ENCODE measurements around the gene ATE1.
"Not testable (repeated sequence)": the region's sequence is repeated elsewhere in the genome, so short reads cannot be mapped to it uniquely, and the experiment has no call there.

The ATE1 gene

DNA sequence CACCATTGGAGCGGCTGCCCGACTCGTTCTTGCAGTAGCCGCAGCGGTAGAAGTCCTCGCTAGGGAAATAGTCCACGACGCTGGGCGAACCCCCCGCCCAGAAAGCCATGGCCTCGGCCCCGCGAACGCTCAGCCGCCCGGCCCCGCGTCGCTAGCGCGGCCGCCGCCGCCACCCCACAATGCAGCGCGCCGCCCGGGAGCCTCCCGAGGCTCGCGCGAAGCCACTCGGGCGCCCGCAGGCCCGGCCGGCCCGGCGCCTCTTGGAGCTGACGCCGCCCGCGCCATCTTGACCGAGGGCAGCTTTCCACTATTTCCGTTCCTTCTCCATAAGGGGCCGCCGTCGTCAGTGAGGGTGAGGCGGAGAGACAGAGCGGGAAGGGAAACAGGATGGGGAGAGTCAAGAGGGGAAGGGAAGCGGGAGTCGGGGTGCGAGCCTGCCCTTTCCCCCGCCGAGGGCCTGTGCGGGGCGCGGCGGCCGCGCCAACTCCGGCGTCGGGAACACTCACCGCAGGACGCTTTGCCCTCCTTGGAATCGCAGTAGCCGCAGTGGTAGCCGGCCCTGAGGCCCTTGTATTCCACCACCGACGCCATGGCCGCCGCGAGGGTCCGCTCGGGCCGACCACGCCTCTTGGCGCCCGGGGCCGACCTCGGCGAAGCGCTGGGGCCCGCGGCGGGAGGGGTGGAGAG lies at the start of gene ATE1:
ATE1 (minus strand) TSS at position 191 of the 687 bp plus-strand sequence; CDS start at position 109, 82 bp downstream.
- peak; percentile 68 for DNase-seq (ENCODE audit: low read depth)

DNA sequence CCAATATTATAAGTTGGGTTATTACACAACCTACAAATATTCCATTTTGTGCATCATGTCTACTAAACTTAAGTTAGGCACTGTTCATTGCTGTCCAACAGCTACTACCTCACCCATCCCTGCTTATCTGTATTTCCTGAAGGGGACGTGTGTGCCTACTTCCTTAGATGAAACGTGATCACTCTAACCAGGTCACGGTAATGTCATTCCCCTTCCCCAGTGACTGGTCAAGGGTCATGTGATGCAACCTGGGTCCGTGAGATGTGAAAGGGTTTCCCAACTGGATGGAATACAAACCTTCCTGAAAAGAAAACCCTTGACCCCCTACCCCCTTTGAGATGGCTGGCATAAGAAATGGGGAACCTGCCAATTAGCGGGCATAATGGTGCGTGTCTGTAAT lies 48.8 kb upstream of the ATE1 start:
- no peak for DNase-seq (ENCODE audit: low read depth)

DNA sequence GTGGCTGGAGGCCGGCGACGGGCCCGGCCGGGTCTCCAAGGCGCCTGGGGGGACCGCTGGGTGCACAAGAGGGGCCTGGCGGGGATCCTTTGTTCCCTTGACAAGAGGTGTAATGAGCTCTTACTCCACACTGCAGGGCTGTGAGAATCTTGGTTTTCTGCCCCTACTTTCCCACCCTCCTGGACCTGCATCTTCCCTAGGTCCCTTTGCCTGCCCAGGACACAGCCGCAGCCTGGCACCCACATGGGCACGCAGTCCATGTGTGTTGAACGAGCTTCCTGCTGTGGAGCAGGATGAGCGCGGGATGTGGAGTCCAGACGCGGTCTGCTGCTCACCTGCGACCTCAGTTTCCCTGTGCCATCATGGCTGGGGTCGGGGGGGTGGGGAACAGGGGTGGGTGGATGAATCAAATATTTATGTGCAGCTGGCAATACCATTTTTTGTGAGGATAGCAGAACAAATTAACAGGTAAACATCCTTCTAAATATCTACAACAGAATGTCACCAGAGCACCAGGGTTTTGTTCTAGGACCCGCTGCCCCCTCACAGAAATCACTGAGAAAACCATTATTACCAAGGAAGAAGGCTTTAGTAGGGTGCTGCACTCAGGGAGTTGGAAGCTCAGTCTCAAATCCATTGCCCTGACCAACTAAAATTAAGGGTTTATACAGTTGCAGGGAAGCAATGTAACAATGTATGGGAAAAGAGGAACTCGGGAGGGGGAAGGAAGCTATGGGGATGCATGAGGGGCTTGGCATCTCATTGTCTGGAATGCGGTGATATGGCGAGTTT lies 47.7 kb upstream of the ATE1 start:
- no peak for DNase-seq (ENCODE audit: low read depth)

DNA sequence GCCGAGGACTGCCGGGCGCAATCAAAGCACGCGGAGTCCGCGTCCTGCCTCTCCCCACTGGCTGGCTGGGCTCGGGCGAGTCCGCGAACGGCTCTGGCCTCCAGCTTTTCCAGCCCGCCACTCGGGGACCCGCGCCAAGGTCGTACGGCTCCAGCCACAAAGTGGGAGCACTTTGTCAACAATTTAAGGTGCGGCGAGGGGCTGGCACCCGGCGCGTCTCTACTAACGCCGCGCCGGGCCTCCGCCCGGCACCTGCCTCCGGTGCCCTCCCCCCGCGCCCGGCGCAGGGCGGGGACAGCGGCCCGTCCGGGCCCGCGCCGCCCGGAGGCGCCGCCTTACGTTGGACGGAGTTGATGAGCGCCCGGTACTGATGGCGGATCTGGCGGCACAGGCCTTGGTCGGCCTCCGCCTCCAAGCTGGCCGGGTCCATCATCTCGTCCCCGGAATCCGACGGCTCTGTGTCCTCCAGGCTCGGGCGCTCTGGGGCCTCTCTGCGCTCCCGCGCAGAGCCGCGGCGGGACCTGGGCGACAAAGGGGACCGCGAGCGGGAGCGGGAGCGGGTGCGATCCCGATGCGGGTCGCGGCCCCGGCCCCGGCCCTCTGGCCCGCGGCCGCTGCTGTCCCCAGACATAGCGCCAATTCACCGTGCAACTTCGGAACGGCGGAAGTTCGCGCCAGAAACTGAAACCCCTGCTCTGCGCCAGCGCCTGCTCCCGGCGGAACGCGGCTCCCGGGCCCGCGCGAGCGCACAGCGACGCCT lies 46.9 kb upstream of the ATE1 start, which contains the start of gene NSMCE4A:
NSMCE4A (minus strand) TSS at position 683 of the 760 bp plus-strand sequence; CDS start at position 631, 52 bp downstream.
- peak; percentile 56 for DNase-seq (ENCODE audit: low read depth)

DNA sequence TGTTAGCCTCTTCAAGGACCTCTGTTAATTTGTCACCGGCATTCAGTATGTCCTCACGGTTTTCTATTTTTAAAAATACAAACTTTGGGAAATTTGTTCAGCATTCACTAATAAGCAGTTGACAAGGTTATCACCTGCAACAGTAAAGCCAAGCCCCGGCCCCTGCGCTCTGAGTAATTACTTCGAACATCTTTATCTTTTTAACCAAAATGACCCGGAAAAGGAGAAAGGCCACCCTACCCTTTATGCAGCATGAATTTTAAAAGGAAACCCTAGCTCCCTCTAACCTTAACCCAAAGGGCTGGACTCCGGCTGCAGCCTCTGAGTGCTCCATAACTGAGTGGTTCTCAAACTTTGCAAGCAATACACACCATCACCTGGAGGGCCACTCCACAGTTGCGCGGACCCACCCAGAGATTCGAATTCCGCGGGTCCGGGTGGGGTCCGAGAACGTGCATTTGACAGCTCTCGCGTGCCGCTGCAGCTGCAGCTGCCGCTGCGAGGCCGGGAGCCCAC lies 46.2 kb upstream of the ATE1 start:
- DNase-seq (ENCODE audit: low read depth) = no peak

DNA sequence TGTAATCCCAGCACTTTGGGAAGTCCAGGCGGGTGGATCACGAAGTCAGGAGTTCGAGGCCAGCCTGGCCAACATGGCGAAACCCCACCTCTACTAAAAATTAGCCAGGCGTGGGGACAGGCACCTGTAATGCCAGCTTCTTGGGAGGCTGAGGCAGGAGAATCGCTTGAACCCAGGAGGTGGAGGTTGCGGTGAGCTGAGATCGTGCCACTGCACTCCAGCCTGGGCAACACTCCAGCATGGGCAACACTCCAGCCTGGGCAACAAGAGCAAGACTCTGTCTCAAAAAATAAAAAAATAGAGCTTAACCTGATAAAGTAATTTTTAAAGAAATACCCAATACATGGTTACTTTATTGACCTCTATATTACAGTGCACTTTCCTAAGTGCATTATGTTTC lies 41.3 kb upstream of the ATE1 start:
- DNase-seq (ENCODE audit: low read depth) = not testable (repeated sequence)

DNA sequence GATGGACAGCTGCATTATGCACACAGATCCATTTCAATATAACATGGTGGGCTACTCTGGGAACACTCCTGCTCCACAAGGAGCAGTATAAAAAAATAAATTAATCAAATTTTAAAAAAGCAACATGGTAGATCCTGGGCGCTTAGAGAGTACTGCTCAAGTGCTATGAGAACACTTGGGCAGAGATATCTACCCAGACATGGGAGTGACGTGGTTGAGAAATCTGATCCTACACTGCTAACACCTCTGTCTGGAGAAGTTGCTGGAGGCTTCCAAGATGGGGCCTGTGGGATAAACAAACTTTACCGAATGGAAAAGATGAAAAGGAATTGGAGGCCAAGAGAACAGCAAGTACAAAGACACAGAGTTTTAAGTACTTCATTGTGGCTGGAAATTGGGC lies 38.2 kb upstream of the ATE1 start:
- no peak for DNase-seq (ENCODE audit: low read depth)

DNA sequence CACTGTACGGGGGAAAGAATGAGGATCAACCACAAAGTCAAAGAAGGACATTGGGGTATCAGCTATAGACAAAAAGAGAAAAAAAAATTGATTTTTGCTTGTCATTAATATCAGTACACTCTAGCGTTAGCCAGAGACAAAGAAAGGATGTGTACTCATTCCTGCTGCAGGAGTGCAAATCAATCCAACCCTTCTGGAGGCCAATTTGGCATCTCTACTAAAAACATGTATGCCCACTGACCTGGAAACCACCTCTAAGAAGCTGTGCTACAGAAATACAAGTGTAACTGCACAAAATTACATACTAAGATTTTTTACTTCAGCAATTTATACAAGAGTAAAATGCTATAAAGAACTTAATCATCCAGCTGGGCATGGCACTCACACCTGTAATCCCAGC lies 33.6 kb upstream of the ATE1 start:
- DNase-seq (ENCODE audit: low read depth) = no peak

DNA sequence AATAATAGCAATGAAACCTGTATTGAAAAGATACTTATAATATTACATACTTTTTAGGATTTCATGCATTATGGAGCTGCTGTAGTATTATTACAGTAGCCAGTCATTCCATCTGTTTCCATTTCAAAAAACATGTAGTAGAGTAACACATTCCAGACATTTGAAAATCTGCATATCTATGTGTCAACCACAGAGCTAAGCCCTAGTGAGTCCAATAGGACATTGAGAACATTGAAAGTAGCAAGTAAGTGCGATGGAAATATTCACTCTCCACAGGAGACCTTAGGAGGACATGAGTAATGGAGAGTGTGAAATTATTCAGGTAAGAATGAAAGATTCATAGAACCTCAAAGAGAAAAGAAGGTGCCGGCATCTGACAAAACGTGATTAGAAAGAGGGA lies 31.8 kb upstream of the ATE1 start:
- no peak for DNase-seq (ENCODE audit: low read depth)

DNA sequence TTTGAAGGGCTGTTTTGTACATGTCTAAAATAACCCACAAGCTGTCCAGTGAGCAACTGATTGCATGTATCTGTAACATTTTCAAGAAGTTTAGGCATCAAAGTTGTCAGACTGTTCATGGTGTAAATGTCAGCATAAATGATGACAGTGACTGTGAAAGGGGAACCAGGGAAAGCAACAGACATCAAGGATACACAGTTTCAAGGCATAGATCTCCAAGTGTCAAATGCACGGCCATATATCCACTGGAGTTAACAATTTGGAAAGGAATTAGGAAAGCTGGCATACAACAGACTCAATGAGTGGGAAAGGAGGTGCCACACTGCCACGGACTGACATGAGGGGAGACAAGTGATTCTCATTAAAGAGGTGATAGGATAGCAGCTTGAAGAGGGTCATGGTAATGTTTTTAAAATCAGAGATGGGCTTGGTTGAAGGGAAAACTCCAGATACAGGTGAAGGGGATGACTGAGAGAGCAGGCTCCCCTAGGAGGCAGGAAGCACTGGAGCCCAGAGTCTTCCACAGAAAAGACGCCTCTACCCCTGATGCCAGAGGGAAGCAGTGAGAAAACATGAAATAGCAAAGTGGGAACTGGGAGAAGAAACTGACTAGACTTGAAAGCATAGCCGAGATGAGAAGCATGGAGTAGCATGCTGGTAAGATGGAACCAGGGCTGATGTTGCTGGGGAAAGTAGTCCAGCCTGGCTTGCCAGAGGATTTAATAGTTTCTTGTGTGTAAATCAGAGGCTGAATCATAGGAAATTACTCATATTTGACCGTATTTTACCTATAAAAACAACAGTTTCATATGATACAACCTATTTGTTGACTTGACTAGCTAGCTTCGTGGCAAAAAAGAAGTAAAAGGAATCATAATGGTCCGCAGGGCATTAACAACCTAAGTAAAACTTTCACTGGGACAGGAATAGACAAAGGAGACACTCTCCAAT lies 28.6 kb upstream of the ATE1 start:
- DNase-seq (ENCODE audit: low read depth) = no peak

DNA sequence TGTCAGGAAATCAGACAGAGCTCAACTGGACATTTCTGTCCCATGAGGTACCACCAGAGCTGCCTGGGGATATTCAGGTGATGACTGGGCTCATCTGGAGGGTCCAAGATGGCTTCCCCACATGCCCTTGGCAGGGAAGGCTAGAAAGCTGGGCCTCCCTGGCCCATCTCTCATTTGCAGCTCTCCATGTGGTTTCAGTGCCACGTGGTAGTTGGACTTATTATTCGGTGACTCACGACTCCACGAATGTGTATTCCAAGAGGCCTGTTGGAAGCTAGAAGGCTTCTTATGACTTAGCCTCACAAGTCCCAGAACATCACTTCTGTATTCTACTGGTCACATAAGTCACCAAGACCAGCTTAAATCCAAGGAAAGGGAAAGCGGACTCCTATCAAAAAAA lies 24.4 kb upstream of the ATE1 start:
- no peak for DNase-seq (ENCODE audit: low read depth)

DNA sequence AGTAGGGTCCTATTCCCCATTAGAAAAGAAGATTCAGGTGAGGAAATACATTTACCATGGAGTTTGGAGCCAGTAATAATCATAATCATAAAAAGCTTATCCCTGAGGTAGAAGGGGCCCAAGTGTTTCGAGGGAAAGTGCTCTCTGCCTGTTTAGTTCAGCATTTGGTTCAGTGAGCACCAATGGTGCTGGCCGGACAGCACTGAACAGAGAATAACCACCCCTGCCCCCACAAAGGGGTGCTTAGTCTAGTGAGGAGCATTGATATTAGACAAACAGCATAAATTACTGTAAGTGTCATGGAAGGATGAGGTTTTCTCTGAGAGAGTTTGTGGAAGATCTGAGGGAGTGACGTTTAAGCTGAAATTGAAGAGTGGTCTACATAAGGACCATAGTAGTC lies 21.6 kb upstream of the ATE1 start:
- DNase-seq (ENCODE audit: low read depth) = no peak

DNA sequence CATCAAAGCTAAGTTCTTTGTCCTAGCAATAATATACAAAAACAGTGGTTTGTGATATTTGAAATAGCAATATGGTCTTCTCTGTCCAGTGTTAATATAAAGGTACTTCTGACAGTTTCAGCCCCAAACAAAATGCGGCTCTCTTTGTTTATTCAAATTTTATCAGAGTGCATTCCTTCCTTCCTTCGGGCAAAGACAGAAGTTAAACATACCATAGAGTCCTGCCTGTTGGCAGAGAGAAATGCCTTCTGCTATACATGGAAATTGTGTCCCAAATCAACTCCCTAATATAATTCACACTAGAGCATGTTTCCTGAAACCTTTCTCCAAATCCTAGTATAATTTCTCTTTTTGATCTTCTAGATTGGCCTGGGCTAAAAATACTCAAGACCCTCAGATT lies 21.2 kb upstream of the ATE1 start:
- no peak for DNase-seq (ENCODE audit: low read depth)

DNA sequence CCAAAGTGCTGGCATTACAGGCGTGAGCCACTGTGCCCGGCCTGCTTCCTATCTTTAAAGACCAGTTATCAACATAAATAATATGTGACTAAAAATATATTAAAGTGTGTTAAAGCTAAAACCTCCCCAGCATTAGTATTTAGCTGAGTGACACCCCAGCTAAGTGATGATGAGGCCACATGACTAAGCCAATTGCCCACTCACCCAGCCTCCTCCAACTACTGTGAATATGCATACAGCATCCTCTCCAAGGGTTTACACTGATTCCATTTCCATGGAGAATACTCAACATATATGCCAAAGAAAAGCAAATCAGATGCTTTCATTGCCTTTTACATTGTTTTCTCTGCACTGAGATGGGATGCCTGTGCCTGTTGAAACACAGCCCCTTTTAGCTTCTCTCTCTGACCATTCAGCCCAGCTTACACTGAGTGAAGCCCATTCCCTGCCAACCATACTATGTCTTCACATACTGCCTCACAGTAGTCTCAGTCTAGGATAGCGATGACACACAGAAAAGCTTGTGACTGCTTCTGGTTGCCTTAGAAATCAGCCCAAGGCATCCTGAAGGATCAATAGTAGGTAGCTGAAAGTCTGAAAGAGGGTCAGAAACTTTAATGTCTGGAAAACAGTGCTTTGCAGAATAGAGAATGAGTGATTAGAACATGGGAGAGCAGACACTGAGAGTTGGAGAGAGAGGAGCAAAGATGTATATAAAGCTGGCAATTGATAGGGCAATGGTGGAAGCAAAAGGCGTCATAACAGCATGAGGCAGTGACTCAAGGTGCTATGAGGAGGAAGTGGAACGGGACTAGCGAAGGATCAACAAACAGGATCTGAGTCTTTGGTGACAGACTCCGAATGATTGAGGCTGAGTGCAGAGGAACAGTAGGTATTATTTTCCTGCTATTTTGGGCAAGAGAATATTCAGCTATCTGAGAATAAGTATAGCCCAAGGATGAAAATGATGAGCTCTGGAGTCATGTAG lies 19.8 kb upstream of the ATE1 start:
- no peak for DNase-seq (ENCODE audit: low read depth)

DNA sequence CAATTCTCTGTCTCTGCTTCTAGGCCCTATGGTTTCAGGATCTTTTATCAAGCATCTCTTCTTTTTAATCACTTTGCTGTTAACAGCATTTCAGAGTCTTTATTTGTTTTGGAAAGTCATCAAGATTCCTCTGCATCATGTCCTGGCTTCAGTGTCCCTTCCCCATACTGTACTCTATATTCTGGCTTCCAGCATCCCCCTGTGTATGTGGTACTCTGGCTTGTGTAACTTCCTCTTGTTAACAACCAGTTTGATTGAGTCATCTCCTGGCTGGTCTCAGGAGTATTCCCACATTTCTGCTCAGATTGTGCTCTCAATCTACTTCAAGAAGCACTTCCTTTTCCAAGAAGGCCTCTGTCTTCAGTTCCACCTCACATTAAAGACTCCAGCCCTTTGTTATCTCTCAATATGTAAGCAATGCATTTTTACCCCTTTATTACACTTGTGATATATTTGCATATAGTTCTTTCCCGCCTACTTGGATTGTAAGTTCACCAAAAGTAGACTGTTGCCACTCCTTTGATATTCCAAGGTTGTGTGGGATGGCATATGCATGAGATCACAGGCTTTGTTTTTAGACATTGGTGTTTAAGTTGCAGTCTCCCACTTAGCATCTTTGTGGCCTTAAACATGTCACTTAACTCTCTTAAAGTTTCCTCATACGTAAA lies 15.1 kb upstream of the ATE1 start:
- no peak for DNase-seq (ENCODE audit: low read depth)

DNA sequence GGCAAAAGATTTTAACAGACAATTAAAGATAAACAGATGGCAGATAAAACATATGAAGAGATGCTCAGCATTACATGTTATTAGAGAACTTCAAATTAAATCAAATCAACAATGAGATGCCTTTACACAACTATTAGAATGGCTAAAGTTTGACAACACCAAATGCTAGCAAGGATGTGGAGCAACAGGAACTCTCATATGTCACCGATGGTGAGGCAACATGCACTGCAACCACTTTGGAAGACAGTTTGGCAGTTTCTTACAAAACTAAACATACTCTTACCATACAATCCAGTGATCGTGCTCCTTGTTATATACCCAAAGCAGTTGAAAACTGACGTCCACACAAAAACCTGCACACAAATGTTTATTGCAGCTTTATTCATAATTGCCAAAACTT lies 13.7 kb upstream of the ATE1 start:
- DNase-seq (ENCODE audit: low read depth) = no peak

DNA sequence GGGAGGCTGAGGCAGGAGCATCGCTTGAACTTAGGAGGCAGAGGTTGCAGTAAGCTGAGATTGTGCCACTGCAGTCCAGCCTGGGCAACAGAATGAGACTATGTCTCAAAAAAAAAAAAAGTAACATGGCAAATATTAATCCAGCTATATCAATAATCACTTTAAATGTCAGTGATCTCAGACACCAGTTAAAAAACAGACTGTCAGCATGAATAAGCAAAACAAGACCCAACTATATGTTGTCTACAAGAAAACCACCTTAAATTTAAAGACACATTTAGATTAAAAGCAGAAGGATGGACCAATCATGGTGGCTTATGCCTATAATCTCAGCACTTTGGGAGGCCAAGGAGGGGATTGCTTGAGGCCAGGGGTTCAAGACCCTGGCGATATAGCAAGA lies 8.5 kb upstream of the ATE1 start:
- DNase-seq (ENCODE audit: low read depth) = no peak

DNA sequence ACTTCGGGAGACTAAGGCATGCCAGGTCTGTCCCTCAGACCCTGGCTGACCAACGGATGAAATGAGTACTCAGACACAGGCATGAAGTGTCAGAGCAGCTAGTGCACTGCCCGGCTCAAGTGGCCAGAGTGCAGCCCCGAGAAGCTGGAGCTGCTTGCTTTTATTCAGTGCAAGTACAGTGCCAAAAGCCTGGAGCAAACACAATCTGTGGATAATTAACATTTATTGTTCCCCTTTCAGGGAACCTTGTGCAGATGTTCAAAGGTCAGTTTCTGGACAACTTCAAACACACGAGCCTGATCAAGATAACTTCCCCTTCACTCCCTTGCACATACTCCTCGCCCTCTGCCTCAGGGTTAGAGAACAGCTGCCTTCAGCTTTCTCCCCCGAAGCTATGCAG lies 7.9 kb upstream of the ATE1 start:
- DNase-seq (ENCODE audit: low read depth) = no peak

DNA sequence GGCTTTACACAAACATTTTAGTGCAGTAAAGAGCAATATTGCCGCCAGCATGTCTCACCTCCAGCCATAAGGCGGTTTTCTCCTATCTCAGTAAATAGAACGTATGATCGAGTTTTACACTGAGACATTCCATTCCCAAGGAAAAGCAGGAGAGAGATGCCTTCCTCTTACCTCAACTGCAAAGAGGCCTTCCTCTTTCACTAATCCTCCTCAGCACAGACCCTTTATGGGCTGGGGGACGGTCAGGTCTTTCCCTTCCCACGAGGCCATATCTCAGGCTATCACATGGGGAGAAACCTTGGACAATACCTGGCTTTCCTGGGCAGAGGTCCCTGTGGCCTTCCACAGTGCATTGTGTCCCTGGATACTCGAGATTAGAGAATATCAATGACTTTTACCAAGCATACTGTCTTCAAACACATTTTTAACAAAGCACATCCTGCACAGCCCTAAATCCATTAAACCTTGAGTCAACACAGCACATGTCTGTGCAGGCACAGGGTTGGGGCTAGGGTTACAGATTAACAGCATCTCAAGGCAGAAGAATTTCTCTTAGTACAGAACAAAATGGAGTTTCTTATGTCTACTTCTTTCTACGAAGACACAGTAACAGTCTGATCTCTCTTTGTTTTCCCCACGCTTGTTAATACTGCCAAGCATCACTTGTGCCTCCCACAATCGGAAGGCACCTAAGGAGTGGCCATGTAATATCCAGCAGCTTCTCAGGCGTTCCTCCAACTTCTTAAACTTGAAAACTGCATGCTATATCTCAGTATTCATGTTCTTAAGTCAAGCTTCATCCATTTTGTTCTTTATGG lies 2.6 kb upstream of the ATE1 start:
- not testable (repeated sequence) for DNase-seq (ENCODE audit: low read depth)
